ENCODE measurements around the gene STEAP3. TPM values are rescaled to one million over a fixed set of nuclear protein-coding genes. Genes with fewer than 3 reads are reported as not detected.

The STEAP3 gene
- total RNA-seq, 1 donor from 2014 or later, result 44.6 TPM

GRCh38 chr2:119253114-119253702 is 29.6 kb downstream of the STEAP3 start:
- H3K27me3 Mint-ChIP-seq (ENCODE audit: low read depth), result no peaks in the 10 kb centered on the region
- DNase-seq (ENCODE audit: low spot score), result no peak
- H3K4me3 Mint-ChIP-seq (ENCODE audit: unreplicated experiment), result no peak overlapping the region
- TF ChIP-seq CTCF (IDR thresholded peaks at IDR 0.05), result no peak
- H3K4me1 Mint-ChIP-seq (ENCODE audit: low read depth), result peaks cover 85% of the 10 kb centered on the region
- H3K36me3 Mint-ChIP-seq (ENCODE audit: low read depth), result peaks cover 4% of the 10 kb centered on the region
- no peaks in the 10 kb centered on the region for H3K9me3 Mint-ChIP-seq (ENCODE audit: low read depth)
- H3K27ac Mint-ChIP-seq (ENCODE audit: unreplicated experiment), result peak overlapping the region; percentile 93

GRCh38 chr2:119253760-119254600 is 30.3 kb downstream of the STEAP3 start:
- Mint-ChIP-seq H3K36me3 (ENCODE audit: low read depth) (peaks cover 3% of the 10 kb centered on the region), H3K4me3 (ENCODE audit: unreplicated experiment) (no peak overlapping the region), H3K4me1 (ENCODE audit: low read depth) (peaks cover 80% of the 10 kb centered on the region), H3K27me3 (ENCODE audit: low read depth) (no peaks in the 10 kb centered on the region), H3K27ac (ENCODE audit: unreplicated experiment) (peak overlapping the region; percentile 93), H3K9me3 (ENCODE audit: low read depth) (no peaks in the 10 kb centered on the region)
- TF ChIP-seq CTCF (IDR thresholded peaks at IDR 0.05), result no peak
- no peak for DNase-seq (ENCODE audit: low spot score)

DNA sequence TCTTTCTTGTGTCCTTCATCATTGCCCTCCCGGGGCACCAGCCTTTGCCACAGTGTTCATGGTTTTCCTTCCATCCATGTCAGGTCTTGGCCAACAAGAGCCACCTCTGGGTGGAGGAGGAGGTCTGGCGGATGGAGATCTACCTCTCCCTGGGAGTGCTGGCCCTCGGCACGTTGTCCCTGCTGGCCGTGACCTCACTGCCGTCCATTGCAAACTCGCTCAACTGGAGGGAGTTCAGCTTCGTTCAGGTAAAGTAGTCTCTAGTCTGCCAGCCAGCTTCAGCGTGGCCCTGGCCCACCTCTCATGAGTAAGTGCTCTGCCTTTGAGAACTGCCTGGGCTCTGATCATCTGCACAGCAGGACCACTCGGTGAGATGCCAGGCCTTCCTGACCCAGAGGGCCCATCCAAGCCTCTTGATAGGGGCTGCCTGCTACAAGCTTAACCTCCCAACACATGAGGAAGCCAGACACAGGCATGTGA is 31.0 kb downstream of the STEAP3 start:
- Mint-ChIP-seq H3K27me3 (ENCODE audit: low read depth) (no peaks in the 10 kb centered on the region), H3K4me3 (ENCODE audit: unreplicated experiment) (no peak overlapping the region), H3K9me3 (ENCODE audit: low read depth) (no peaks in the 10 kb centered on the region), H3K4me1 (ENCODE audit: low read depth) (peaks cover 80% of the 10 kb centered on the region), H3K27ac (ENCODE audit: unreplicated experiment) (peak overlapping the region; percentile 93), H3K36me3 (ENCODE audit: low read depth) (peaks cover 3% of the 10 kb centered on the region)
- no peak for TF ChIP-seq CTCF (IDR thresholded peaks at IDR 0.05)
- DNase-seq (ENCODE audit: low spot score), result no peak

- DNase-seq (ENCODE audit: low spot score), result no peak
- Mint-ChIP-seq H3K4me3 (ENCODE audit: unreplicated experiment) (peak overlapping the region; percentile 12), H3K27me3 (ENCODE audit: low read depth) (no peaks in the 10 kb centered on the region), H3K36me3 (ENCODE audit: low read depth) (peaks cover 3% of the 10 kb centered on the region), H3K9me3 (ENCODE audit: low read depth) (no peaks in the 10 kb centered on the region), H3K27ac (ENCODE audit: unreplicated experiment) (peak overlapping the region; percentile 93), H3K4me1 (ENCODE audit: low read depth) (peaks cover 80% of the 10 kb centered on the region)
- no peak for TF ChIP-seq CTCF (IDR thresholded peaks at IDR 0.05)
Observed at GRCh38 chr2:119255760-119256581, 32.3 kb downstream of the STEAP3 start.

DNA sequence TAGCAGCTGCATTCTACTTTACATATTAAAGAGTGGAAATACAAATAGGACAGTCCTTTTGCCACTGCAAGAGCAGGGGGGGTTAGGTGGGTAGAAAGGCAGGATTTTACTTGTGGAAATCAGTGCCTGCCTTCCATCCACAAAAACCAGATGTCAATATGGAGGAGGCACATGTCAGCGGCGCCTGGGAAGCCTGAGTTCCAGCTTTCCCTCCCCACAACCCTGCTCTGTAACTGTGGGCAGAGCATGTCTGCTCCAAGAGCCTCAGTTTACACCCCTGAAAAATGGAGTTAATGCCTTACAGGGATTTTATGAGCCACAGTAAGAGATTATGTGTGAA is 32.9 kb downstream of the STEAP3 start:
- no peak for DNase-seq (ENCODE audit: low spot score)
- no peaks in the 10 kb centered on the region for H3K27me3 Mint-ChIP-seq (ENCODE audit: low read depth)
- peaks cover 82% of the 10 kb centered on the region for H3K4me1 Mint-ChIP-seq (ENCODE audit: low read depth)
- peak overlapping the region; percentile 93 for H3K27ac Mint-ChIP-seq (ENCODE audit: unreplicated experiment)
- no peak overlapping the region for H3K4me3 Mint-ChIP-seq (ENCODE audit: unreplicated experiment)
- H3K36me3 Mint-ChIP-seq (ENCODE audit: low read depth), result peaks cover under 1% of the 10 kb centered on the region
- H3K9me3 Mint-ChIP-seq (ENCODE audit: low read depth), result no peaks in the 10 kb centered on the region
- TF ChIP-seq CTCF (IDR thresholded peaks at IDR 0.05), result no peak
